ENCODE results near the gene ARHGAP25. TPM values are rescaled to one million over a fixed set of nuclear protein-coding genes. Genes with fewer than 3 reads are reported as not detected.

Gene ARHGAP25
- total and polyA plus RNA-seq, 2 donors (not counting 3 experiments of a cell fraction or from before 2014, with no cell fraction given): 0.50 to 2.0 TPM

- H3K36me3 ChIP-seq (ENCODE audit: control insufficient read depth in 2 of 2, extremely low read depth in 1 of 2, insufficient read depth in 2 of 2, low read length in 2 of 2): no peaks in the 10 kb centered on the region
- BruUV-seq (replicated peaks): no TSS peak
- H3K9me1 ChIP-seq (replicated peaks; ENCODE audit: control insufficient read depth, extremely low read depth, insufficient read depth, low read length): no peaks in the 10 kb centered on the region
- no peak overlapping the region for H2AFZ ChIP-seq (ENCODE audit: low read depth, low read length)
- H4K20me1 ChIP-seq (replicated peaks; ENCODE audit: control insufficient read depth, extremely low read depth, insufficient read depth, low read length): no peaks in the 10 kb centered on the region
- POLR2A ChIA-PET: no interaction called here
- intact Hi-C loops (cut with micrococcal nuclease): no loop called here
- dilution Hi-C loops (cut with MboI; ENCODE audit: extremely low pct_ligation_motif_present, low sequenced_read_pairs): loop anchor here (25.0 kb wide), 1 partner anchor 190 kb away; no protein-coding TSS in a partner anchor
- CTCF ChIA-PET: interaction anchor here (0.7 to 1.7 kb wide), 5 partner anchors 37 to 284 kb away, joined by 3 to 5 read pairs (median 4); no protein-coding TSS in a partner anchor
- no peak for TF ChIP-seq POLR2AphosphoS5 (IDR thresholded peaks at IDR 0.05; ENCODE audit: insufficient read depth, low read depth, low read length)
- TF ChIP-seq FOS (IDR thresholded peaks at IDR 0.05; ENCODE audit: borderline replicate concordance, insufficient read depth, low read length): no peak
- no peak for TF ChIP-seq EZH2 (IDR thresholded peaks at IDR 0.05; ENCODE audit: borderline replicate concordance, low read depth, low read length, severe bottlenecking)
- no peak for TF ChIP-seq GATA2 (IDR thresholded peaks at IDR 0.05; ENCODE audit: insufficient read depth, insufficient read length, low read depth, low read length)
- no peak for TF ChIP-seq JUN (IDR thresholded peaks at IDR 0.05; ENCODE audit: borderline replicate concordance, insufficient read depth, insufficient read length, low read depth)
- TF ChIP-seq MAX (IDR thresholded peaks at IDR 0.05; ENCODE audit: insufficient read depth, insufficient read length): no peak
- TF ChIP-seq MYC (IDR thresholded peaks at IDR 0.05; ENCODE audit: low read depth, low read length): no peak
- TF ChIP-seq POLR2A (IDR thresholded peaks at IDR 0.05; ENCODE audit: low read depth, low read length): no peak
- TF ChIP-seq CTCF (IDR thresholded peaks at IDR 0.05; ENCODE audit: extremely low read depth in 1 of 2, insufficient read depth in 1 of 2, low read depth in 1 of 2, low read length in 2 of 2): no peak
- no peaks in the 10 kb centered on the region for H3K9me3 ChIP-seq (replicated peaks; ENCODE audit: control insufficient read depth, insufficient read depth, low read length)
- FAIRE-seq (no peak), DNase-seq (ENCODE audit: low read depth, low spot score) (no peak)
- no peak overlapping the region for H3K27ac ChIP-seq (ENCODE audit: insufficient read depth, low read depth, low read length)
- H3K4me1 ChIP-seq (ENCODE audit: control insufficient read depth, extremely low read depth, insufficient read depth, low read length): no peaks in the 10 kb centered on the region
- H3K4me3 ChIP-seq (replicated peaks in 1 of 3; ENCODE audit: insufficient read depth in 1 of 3, low read depth in 1 of 3, low read length in 3 of 3): no peak overlapping the region
- no peaks in the 10 kb centered on the region for H3K79me2 ChIP-seq (ENCODE audit: control insufficient read depth, insufficient read depth, low read length)
- peaks cover 0 to 7% of the 10 kb centered on the region in 2 experiments for H3K27me3 ChIP-seq (ENCODE audit: control insufficient read depth in 2 of 2, insufficient read depth in 2 of 2, low read length in 2 of 2)
- no peak overlapping the region for H3K4me2 ChIP-seq (ENCODE audit: insufficient read depth, low read length)
- no peak overlapping the region for H3K9ac ChIP-seq (replicated peaks; ENCODE audit: extremely low read depth, insufficient read depth, low read length)
Measured at GRCh38 chr2:68747413-68747812, 12.8 kb downstream of the ARHGAP25 start.

Measured in endothelial cell of umbilical vein (primary cell).